ENCODE results near the gene ZDHHC1.
A peak's percentile ranks its signal among the peaks of the same experiment; 100 is the strongest.
"Not testable (repeated sequence)": the region's sequence is repeated elsewhere in the genome, so short reads cannot be mapped to it uniquely, and the experiment has no call there.

The ZDHHC1 gene

DNA sequence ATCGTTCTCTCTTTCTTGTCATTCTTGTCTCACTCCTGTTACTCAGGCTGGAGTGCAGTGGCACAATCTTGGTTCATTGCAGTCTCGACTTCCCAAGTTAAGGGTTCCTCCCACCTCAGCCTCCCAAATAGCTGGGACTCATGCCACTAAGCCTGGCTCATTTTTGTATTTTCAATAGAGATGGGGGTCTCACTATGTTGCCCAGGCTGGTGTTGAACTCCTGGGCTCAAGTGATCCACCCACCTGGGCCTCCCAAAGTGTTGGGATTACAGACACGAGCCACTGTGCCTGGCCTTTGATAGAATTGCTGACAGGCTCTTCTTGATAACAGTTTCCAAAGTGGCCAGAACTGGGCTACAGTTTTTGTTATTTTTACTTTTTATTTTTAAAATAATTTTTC is 55.2 kb downstream of the ZDHHC1 start:
- DNase-seq (ENCODE audit: low spot score) = no peak

DNA sequence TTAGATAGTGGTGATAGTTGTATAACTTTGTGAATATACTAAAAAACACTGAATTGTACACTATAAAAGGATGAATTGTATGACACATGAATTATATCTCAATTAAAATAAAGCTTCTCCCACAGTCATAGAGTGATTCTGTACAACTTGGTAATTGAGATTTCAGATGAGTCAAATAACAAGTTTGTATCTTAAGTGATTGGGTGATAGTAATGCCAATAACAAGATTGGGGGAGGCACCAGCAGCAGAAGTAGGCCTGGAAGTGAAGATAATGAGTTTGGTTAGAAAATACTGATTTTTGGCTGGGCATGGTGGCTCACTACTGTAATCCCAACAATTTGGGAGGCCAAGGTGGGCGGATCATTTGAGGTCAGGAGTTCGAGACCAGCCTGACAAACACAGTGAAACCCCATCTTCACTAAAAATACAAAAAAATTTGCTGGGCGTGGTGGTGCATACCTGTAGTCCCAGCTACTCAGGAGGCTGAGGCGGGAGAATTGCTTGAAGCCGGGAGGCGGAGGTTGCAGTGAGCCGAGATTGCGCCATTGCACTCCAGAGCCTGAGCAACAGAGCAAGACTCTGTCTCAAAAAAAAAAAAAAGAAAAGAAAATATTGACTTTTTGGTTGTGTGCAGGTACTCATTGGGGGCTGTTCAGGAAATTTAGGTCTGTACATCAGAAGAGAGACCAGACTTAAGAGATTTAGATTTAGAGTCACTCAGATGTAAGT is 56.6 kb downstream of the ZDHHC1 start:
- not testable (repeated sequence) for DNase-seq (ENCODE audit: low spot score)

DNA sequence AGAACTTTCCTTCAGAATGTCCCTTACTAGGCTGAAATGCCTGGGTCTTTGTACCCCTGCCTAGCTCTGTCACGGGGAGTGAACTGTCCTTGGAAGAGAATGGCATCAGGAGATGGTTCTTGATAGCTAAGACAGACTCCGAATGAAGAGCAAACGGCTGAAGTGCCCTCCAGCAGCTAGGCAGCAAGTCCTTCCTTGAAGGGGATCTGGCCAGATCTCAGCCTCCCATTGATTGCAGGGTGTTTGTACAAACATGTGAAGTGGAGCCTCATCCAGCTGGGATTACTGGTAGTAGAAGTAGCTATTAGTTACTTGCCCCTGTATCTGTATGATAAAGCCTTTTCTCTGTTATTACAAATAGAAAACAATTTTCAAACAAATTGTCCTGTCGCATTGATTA is 58.7 kb downstream of the ZDHHC1 start:
- no peak for DNase-seq (ENCODE audit: low spot score)

DNA sequence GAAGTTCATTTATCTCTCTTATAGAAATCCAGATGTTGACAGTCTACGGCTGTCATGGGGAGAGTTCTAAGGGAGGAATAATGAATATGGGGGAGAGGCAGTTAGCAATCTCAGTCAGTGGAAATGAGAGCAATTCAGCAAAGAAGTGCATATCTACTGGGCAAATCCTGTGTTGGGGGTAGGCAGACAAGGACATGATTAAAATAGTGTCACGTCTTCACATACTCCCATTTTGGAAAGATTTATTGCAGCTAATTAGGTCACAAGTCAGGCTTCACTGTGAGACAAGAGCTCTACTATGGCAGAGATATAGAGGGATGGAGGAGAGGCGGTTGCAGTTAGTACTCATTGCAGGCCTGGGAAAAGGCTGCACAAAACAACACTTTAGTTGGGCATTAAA is 59.9 kb downstream of the ZDHHC1 start:
- DNase-seq (ENCODE audit: low spot score) = no peak

DNA sequence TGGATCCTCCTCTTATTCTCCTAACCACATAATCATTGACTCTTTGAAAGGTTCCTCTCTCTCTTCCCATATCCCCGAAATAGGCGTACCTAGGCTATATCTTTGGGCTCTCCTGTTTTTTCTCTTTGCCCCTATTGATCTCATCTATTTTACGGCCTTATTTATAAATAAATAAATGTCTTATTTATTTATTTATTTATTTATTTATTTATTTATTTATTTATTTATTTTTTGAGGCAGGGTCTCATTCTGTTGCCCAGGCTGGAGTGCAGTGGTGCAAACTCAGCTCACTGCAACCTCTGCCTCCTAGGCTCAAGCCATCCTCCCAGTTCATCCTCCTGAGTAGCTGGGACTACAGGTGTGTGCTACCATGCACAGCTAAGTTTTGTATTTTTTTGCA is 63.8 kb downstream of the ZDHHC1 start:
- not testable (repeated sequence) for DNase-seq (ENCODE audit: low spot score)

DNA sequence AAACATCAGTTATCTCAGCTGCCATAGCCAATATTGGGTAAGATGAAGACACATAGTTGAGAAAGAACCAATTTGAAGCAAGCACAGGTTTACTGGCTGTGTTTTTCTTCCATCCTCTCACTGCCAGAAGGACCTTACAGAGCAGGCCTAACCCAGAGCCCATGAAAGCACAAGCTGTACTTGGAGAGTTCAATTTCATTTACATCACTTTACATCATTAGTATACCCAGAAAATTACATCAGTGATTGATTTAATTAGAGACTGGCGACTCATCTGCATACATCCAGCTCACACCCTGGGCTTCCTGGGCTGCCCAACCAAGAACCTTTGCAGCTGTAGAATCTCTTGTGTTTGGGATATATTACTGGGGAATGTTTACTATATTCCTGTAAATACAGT is 66.0 kb downstream of the ZDHHC1 start:
- DNase-seq (ENCODE audit: low spot score) = no peak

DNA sequence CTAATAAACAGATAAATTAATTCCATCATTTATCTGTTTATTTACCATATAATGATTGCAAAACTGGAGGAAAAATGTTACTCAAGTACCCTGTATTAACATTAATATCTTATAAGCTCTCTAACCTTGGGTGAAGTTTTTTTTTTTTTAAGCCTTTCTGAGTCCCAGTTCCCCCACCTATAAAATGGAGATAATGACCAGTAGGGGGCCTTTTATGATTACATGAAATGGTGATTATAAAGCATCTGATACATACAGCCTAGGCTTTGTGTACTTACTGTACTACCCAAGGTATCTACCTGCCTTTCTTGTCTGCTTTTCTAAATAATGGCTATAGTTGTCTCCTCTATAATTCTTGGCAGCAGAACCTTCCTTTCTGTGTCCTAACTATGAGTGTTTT is 67.1 kb downstream of the ZDHHC1 start:
- peak; percentile 54 for DNase-seq (ENCODE audit: low spot score)

DNA sequence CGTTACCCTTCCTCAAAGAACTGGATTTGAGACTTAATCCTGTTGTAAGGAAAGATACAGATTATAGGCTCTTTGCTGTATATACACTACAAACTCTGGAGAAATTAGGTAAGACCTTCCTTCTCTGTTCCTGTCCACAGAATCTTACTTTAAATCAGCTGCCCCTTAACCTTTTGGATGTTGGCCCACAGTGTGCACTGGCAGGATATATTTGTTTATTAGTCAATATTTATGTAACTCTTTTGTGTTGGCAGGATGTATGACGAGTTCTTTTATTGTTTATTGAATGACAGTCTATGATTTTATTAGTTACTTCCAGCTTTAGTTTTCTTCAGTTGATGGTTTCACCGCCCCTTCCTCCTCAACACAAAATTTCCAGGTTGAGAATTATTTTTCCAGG is 69.9 kb downstream of the ZDHHC1 start:
- DNase-seq (ENCODE audit: low spot score) = no peak

DNA sequence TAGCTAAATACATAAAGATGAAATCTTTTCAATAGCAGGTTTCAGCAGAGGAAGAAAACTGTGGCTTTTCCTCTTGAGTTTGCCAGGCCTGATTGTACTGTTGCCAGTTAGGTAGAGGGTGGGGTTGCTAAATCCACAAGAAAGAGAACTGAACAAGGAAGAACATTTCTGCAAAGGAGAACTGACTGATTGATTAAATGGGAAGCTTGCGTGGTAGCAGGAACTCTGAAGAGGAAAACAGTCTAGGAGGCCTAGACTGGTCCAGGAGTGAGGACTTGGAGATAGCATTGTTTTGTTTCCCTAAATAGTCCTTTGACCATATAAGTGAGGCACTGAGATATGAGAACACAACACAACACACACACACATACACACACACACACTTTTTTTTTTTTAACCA is 70.9 kb downstream of the ZDHHC1 start:
- no peak for DNase-seq (ENCODE audit: low spot score)

Measured in LoVo (cell line).